HepG2 (cell line): ENCODE results near the gene EOGT. TPM values are rescaled to one million over a fixed set of nuclear protein-coding genes. Genes with fewer than 3 reads are reported as not detected.

Experiments
- ADNP ChIP-seq: sonication (generic); formaldehyde crosslinking; IDR thresholded peaks from 2 replicates; pipeline ENCODE4 v1.4.0; 2020; ENCODE audit warnings: missing genetic modification reagents
- ATF7 ChIP-seq, 2 experiments: fragments of 450-650 bp in 1 of 2; sonication (generic) in 1 of 2; formaldehyde crosslinking in 1 of 2; IDR thresholded peaks; 2 replicates each; pipeline versions ENCODE4 v1.4.0 to v1.6.1; 2016 to 2020; ENCODE audit warnings: antibody characterized with exemption in 1 of 2, mild to moderate bottlenecking in 1 of 2, missing genetic modification reagents in 1 of 2
- BHLHE40 ChIP-seq: IDR thresholded peaks from 2 replicates; pipeline ENCODE4 v1.6.1; 2011; ENCODE audit warnings: low read length, improper control_type of control experiment
- EEA1 ChIP-seq: sonication (generic); formaldehyde crosslinking; IDR thresholded peaks from 2 replicates; pipeline ENCODE4 v1.5.1; 2020; ENCODE audit warnings: mild to moderate bottlenecking, missing genetic modification reagents, borderline replicate concordance
- FOXA3 ChIP-seq: IDR thresholded peaks from 2 replicates; pipeline ENCODE4 v1.6.1; 2016; ENCODE audit warnings: missing genetic modification reagents, missing compliant biosample characterization
- HCFC1 ChIP-seq: fragments of 150-350 bp; IDR thresholded peaks from 2 replicates; pipeline ENCODE4 v1.6.1; 2014; ENCODE audit warnings: low read depth, low read length
- HOXA7 ChIP-seq: sonication (generic); formaldehyde crosslinking; IDR thresholded peaks from 2 replicates; pipeline ENCODE4 v1.8.1; 2022; ENCODE audit warnings: mild to moderate bottlenecking, missing genetic modification reagents, moderate library complexity
- HOXD1 ChIP-seq: sonication (generic); formaldehyde crosslinking; IDR thresholded peaks from 2 replicates; pipeline ENCODE4 v1.5.0; 2020; ENCODE audit warnings: missing genetic modification reagents
- ISX ChIP-seq: sonication (generic); formaldehyde crosslinking; conservative IDR thresholded peaks from 2 replicates; pipeline ENCODE4 v1.5.0; 2020; ENCODE audit warnings: missing genetic modification reagents
- JUN ChIP-seq: sonication (generic); formaldehyde crosslinking; IDR thresholded peaks from 2 replicates; pipeline ENCODE4 v1.4.0; 2020; ENCODE audit warnings: mild to moderate bottlenecking, missing genetic modification reagents
- KDM4B ChIP-seq: sonication (generic); formaldehyde crosslinking; IDR thresholded peaks from 2 replicates; pipeline ENCODE4 v1.4.0; 2020; ENCODE audit warnings: missing genetic modification reagents
- MIER2 ChIP-seq: IDR thresholded peaks from 2 replicates; pipeline ENCODE4 v1.6.1; 2016; ENCODE audit warnings: missing biosample characterization, missing genetic modification reagents
- RXRB ChIP-seq: IDR thresholded peaks from 2 replicates; pipeline ENCODE4 v1.6.1; 2016; ENCODE audit warnings: borderline replicate concordance, missing genetic modification reagents, missing compliant biosample characterization
- TEAD2 ChIP-seq: sonication (generic); formaldehyde crosslinking; IDR thresholded peaks from 2 replicates; pipeline ENCODE4 v1.9.0; 2021; ENCODE audit warnings: missing genetic modification reagents
- ZFAT ChIP-seq: sonication (generic); formaldehyde crosslinking; conservative IDR thresholded peaks from 2 replicates; pipeline ENCODE4 v1.8.1; 2023; ENCODE audit warnings: missing genetic modification reagents, inconsistent platforms
- ZMYM4 ChIP-seq: sonication (generic); formaldehyde crosslinking; IDR thresholded peaks from 2 replicates; pipeline ENCODE4 v1.8.1; 2023; ENCODE audit warnings: mild to moderate bottlenecking, missing genetic modification reagents
- ZNF260 ChIP-seq: sonication (generic); formaldehyde crosslinking; IDR thresholded peaks from 2 replicates; pipeline ENCODE4 v1.4.0; 2020; ENCODE audit warnings: missing genetic modification reagents, low read depth, mild to moderate bottlenecking, borderline replicate concordance
- ZNF367 ChIP-seq: sonication (generic); formaldehyde crosslinking; IDR thresholded peaks from 2 replicates; pipeline ENCODE4 v1.4.0; 2020; ENCODE audit warnings: missing genetic modification reagents, borderline replicate concordance
- ZNF678 ChIP-seq: sonication (generic); formaldehyde crosslinking; IDR thresholded peaks from 2 replicates; pipeline ENCODE4 v1.4.0; 2020; ENCODE audit warnings: mild to moderate bottlenecking, missing genetic modification reagents
- ZNF776 ChIP-seq: sonication (generic); formaldehyde crosslinking; IDR thresholded peaks from 2 replicates; pipeline ENCODE4 v1.4.0; 2020; ENCODE audit warnings: mild to moderate bottlenecking, missing genetic modification reagents
- ZNF841 ChIP-seq: sonication (generic); formaldehyde crosslinking; IDR thresholded peaks from 2 replicates; pipeline ENCODE4 v1.8.1; 2023; ENCODE audit warnings: missing genetic modification reagents, borderline replicate concordance
- polyA plus RNA-seq, 8 experiments: library from polyadenylated mRNA; depleted of rRNA in 3 of 8; stranded (reverse) in 7 of 8; unstranded in 1 of 8; fragments of >200 nt; fragmentation: Illumina TruSeq in 4 of 8; extraction: Trizol in 4 of 8; gene quantifications; 2 replicates each; pipeline versions ENCODE4 v1.2.1 to v1.2.3, GENCODE V29; 2011 to 2016; ENCODE audit warnings: low read depth in 4 of 8, missing spikeins in 1 of 8, mixed read lengths in 1 of 8; ENCODE audit not compliant: insufficient read depth in 1 of 8
- total RNA-seq, 5 experiments: library from RNA; depleted of rRNA; stranded (reverse); fragments of >200 nt; fragmentation: Illumina TruSeq; extraction: Trizol; gene quantifications; 2 replicates each; pipeline ENCODE4 v1.2.3, GENCODE V29; 2016; ENCODE audit warnings: low read depth in 1 of 5
- TF ChIP-seq, protein P1 (sequence below): sonication (generic); formaldehyde crosslinking; IDR thresholded peaks from 2 replicates; pipeline ENCODE4 v1.4.0; 2020; ENCODE audit warnings: missing genetic modification reagents, borderline replicate concordance
- TF ChIP-seq, protein P2 (sequence below): sonication (generic); formaldehyde crosslinking; IDR thresholded peaks from 2 replicates; pipeline ENCODE4 v1.4.0; 2020; ENCODE audit warnings: mild to moderate bottlenecking, low read depth, missing genetic modification reagents
- TF ChIP-seq, protein P3 (sequence below): IDR thresholded peaks from 2 replicates; pipeline ENCODE4 v1.6.1; 2012; ENCODE audit warnings: low read depth, low read length, improper control_type of control experiment
- TF ChIP-seq, protein P4 (sequence below): IDR thresholded peaks from 2 replicates; pipeline ENCODE4 v1.6.1; 2016; ENCODE audit warnings: missing genetic modification reagents, missing compliant biosample characterization

EOGT gene
- total and polyA plus RNA-seq, 2 of the 13 experiments (the other 11 are each of a cell fraction or from before 2014, with no cell fraction given): 4.5 to 18.6 TPM

DNA sequence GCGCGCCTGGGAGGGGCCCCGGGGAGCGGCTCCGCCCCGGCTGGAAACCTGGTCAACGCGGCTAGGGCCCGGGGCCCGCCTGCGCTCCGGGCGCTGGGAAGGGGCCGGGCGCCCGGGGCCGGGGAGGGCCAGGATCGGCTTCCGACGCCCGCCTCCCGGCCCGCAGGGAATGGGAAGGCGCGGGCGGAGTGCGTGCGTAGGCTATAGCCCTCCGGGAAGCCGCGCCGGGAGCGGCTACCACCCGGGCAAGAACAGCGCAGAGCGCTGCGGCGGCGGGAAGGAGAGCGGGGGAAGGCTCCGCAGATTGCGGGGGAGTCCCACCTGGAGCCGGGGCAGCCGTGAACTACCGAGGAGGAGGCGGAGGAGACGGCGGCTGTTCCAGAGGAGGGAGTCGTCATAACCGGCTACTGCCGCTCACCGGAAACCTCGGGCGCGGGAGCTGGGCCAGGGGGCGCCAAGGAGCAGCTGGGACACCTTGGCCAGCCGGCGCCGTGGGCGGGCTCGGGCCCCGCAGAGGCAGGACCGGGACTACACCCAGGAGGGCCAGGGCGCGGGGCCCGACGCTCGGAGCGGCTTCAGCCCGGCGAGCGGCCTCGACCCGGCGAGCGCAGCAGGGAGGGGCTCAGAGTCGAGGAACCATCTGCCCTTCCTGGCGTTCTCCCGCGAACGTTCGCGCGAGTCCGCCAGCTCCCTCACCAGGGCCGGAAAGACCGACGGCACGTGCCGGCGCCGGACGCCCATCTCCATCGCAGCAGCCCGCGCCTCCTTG is at the start of gene EOGT (continued):
- TF ChIP-seq, protein P1, sequence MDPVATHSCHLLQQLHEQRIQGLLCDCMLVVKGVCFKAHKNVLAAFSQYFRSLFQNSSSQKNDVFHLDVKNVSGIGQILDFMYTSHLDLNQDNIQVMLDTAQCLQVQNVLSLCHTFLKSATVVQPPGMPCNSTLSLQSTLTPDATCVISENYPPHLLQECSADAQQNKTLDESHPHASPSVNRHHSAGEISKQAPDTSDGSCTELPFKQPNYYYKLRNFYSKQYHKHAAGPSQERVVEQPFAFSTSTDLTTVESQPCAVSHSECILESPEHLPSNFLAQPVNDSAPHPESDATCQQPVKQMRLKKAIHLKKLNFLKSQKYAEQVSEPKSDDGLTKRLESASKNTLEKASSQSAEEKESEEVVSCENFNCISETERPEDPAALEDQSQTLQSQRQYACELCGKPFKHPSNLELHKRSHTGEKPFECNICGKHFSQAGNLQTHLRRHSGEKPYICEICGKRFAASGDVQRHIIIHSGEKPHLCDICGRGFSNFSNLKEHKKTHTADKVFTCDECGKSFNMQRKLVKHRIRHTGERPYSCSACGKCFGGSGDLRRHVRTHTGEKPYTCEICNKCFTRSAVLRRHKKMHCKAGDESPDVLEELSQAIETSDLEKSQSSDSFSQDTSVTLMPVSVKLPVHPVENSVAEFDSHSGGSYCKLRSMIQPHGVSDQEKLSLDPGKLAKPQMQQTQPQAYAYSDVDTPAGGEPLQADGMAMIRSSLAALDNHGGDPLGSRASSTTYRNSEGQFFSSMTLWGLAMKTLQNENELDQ: no peak
- TF ChIP-seq JUN (CRISPR knock-in tag): no peak
- TF ChIP-seq TEAD2 (CRISPR knock-in tag): no peak
- TF ChIP-seq ZNF776 (CRISPR knock-in tag): peak; percentile 96
- TF ChIP-seq, protein P2, sequence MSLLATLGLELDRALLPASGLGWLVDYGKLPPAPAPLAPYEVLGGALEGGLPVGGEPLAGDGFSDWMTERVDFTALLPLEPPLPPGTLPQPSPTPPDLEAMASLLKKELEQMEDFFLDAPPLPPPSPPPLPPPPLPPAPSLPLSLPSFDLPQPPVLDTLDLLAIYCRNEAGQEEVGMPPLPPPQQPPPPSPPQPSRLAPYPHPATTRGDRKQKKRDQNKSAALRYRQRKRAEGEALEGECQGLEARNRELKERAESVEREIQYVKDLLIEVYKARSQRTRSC (CRISPR knock-in tag): no peak
- TF ChIP-seq ZFAT (CRISPR knock-in tag): 0 out of 2 replicates have a peak, but pooled peaks have one; percentile 22
- no peak for TF ChIP-seq ADNP (CRISPR knock-in tag)
- no peak for TF ChIP-seq HCFC1
- TF ChIP-seq ZNF260 (CRISPR knock-in tag): 0 out of 2 replicates have a peak, but pooled peaks have one; percentile 43
- TF ChIP-seq ZNF841 (CRISPR knock-in tag): no peak
- 0 out of 2 replicates have a peak, but pooled peaks have one; percentile 29 for TF ChIP-seq RXRB
- no peak; the same call in 1 of the 2 replicates for TF ChIP-seq KDM4B (CRISPR knock-in tag)
- TF ChIP-seq HOXD1: peak; percentile 18; the same call in 1 of the 2 replicates
- TF ChIP-seq BHLHE40: peak; percentile 96
- TF ChIP-seq ISX: peak; percentile 73; the same call in 1 of the 2 replicates
- no peak for TF ChIP-seq ATF7 (IDR thresholded peaks at IDR 0.05)
- TF ChIP-seq ATF7 (CRISPR knock-in tag; IDR thresholded peaks at IDR 0.05): no peak
- peak; percentile 8; the same call in 1 of the 2 replicates for TF ChIP-seq FOXA3 (CRISPR knock-in tag)
- TF ChIP-seq, protein P3, sequence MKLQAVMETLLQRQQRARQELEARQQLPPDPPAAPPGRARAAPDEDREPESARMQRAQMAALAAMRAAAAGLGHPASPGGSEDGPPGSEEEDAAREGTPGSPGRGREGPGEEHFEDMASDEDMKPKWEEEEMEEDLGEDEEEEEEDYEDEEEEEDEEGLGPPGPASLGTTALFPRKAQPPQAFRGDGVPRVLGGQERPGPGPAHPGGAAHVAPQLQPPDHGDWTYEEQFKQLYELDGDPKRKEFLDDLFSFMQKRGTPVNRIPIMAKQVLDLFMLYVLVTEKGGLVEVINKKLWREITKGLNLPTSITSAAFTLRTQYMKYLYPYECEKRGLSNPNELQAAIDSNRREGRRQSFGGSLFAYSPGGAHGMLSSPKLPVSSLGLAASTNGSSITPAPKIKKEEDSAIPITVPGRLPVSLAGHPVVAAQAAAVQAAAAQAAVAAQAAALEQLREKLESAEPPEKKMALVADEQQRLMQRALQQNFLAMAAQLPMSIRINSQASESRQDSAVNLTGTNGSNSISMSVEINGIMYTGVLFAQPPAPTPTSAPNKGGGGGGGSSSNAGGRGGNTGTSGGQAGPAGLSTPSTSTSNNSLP: no peak
- TF ChIP-seq, protein P4, sequence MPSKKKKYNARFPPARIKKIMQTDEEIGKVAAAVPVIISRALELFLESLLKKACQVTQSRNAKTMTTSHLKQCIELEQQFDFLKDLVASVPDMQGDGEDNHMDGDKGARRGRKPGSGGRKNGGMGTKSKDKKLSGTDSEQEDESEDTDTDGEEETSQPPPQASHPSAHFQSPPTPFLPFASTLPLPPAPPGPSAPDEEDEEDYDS (CRISPR knock-in tag): peak; percentile 50; the same call in 1 of the 2 replicates
- 0 out of 2 replicates have a peak, but pooled peaks have one; percentile 44 for TF ChIP-seq ZNF678 (CRISPR knock-in tag)
- no peak for TF ChIP-seq HOXA7
- TF ChIP-seq ZNF367 (CRISPR knock-in tag): peak; percentile 29; the same call in 1 of the 2 replicates
- TF ChIP-seq MIER2 (CRISPR knock-in tag): no peak
- no peak; the same call in 1 of the 2 replicates for TF ChIP-seq EEA1 (CRISPR knock-in tag)
- peak; percentile 90 for TF ChIP-seq ZMYM4 (CRISPR knock-in tag)
